EH (cell line): ENCODE measurements around the gene SLC12A7.
A peak's percentile ranks its signal among the peaks of the same experiment; 100 is the strongest.
"Not testable (repeated sequence)": the region's sequence is repeated elsewhere in the genome, so short reads cannot be mapped to it uniquely, and the experiment has no call there.

Source experiments
- DNase-seq: peaks from one replicate; pipeline ENCODE4 v3.0.0-alpha.2; 2015; ENCODE audit warnings: low read depth

Gene SLC12A7

GRCh38 chr5:1095990-1096363 lies 15.9 kb downstream of the SLC12A7 start:
- DNase-seq = no peak

GRCh38 chr5:1095302-1095989 lies 16.4 kb downstream of the SLC12A7 start:
- no peak for DNase-seq

GRCh38 chr5:1094670-1095190 lies 17.1 kb downstream of the SLC12A7 start:
- DNase-seq = no peak

GRCh38 chr5:1093361-1093760 lies 18.5 kb downstream of the SLC12A7 start:
- no peak for DNase-seq

GRCh38 chr5:1092122-1092521 lies 19.7 kb downstream of the SLC12A7 start:
- DNase-seq = no peak

- DNase-seq = no peak
Measured at GRCh38 chr5:1091632-1092031, 20.2 kb downstream of the SLC12A7 start.

GRCh38 chr5:1090538-1090937 lies 21.3 kb downstream of the SLC12A7 start:
- DNase-seq = peak; percentile 5

- no peak for DNase-seq
Measured at GRCh38 chr5:1089621-1090040, 22.2 kb downstream of the SLC12A7 start.

GRCh38 chr5:1089146-1089545 lies 22.7 kb downstream of the SLC12A7 start:
- no peak for DNase-seq

GRCh38 chr5:1088726-1089125 lies 23.1 kb downstream of the SLC12A7 start:
- DNase-seq = no peak

GRCh38 chr5:1088031-1088430 lies 23.8 kb downstream of the SLC12A7 start:
- no peak for DNase-seq

GRCh38 chr5:1087428-1087827 lies 24.4 kb downstream of the SLC12A7 start:
- no peak for DNase-seq

- DNase-seq = no peak
Measured at GRCh38 chr5:1086871-1087270, 25.0 kb downstream of the SLC12A7 start.

GRCh38 chr5:1086137-1086536 lies 25.7 kb downstream of the SLC12A7 start:
- DNase-seq = no peak

GRCh38 chr5:1085391-1085790 lies 26.5 kb downstream of the SLC12A7 start:
- no peak for DNase-seq

- DNase-seq = no peak
Measured at GRCh38 chr5:1083823-1084605, 27.8 kb downstream of the SLC12A7 start.

GRCh38 chr5:1083026-1083425 lies 28.8 kb downstream of the SLC12A7 start:
- not testable (repeated sequence) for DNase-seq

- no peak for DNase-seq
Measured at GRCh38 chr5:1081519-1081918, 30.3 kb downstream of the SLC12A7 start.

GRCh38 chr5:1080432-1080831 lies 31.4 kb downstream of the SLC12A7 start:
- DNase-seq = no peak

- no peak for DNase-seq
Measured at GRCh38 chr5:1079961-1080360, 31.9 kb downstream of the SLC12A7 start.

- no peak for DNase-seq
Measured at GRCh38 chr5:1079486-1079885, 32.4 kb downstream of the SLC12A7 start.

GRCh38 chr5:1078851-1079250 lies 33.0 kb downstream of the SLC12A7 start:
- no peak for DNase-seq

GRCh38 chr5:1078206-1078605 lies 33.7 kb downstream of the SLC12A7 start:
- no peak for DNase-seq
